SK-N-SH (cell line): ENCODE results near the gene SNX8. TPM values are rescaled to one million over a fixed set of nuclear protein-coding genes. Genes with fewer than 3 reads are reported as not detected.

Source experiments
- CTCF ChIA-PET: fragments of 300-600, 350-600 bp; formaldehyde crosslinking; extraction: SDS; loops from one replicate; lab custom pipeline; 2021; lab: Yijun Ruan, JAX
- POLR2A ChIA-PET: fragments of 350-600 bp; sonication (Branson Sonifier 250); formaldehyde crosslinking; extraction: SDS; loops from one replicate; lab custom pipeline; 2020; ENCODE audit warnings: antibody characterized with exemption, inconsistent platforms; lab: Yijun Ruan, JAX
- DNase-seq: peaks from one replicate; pipeline ENCODE4 v3.0.0; 2012
- H2AFZ ChIP-seq: fragments of 200-600 bp; sonication (generic); 2 replicates; pipeline ENCODE4 v1.8.1; 2016; ENCODE audit warnings: antibody characterized with exemption, mild to moderate bottlenecking, low read depth
- H3F3A ChIP-seq: fragments of 200-600 bp; sonication (generic); replicated peaks from 2 replicates; pipeline ENCODE3; 2016; ENCODE audit warnings: antibody characterized with exemption, mild to moderate bottlenecking; ENCODE audit not compliant: insufficient read depth
- H3K27ac ChIP-seq, 2 experiments: fragments of 200-500 bp in 1 of 2; fragments of 200-600 bp in 1 of 2; sonication (Bioruptor generic) in 1 of 2; sonication (generic), shearing (Covaris generic) in 1 of 2; 2 replicates each; pipeline versions ENCODE4 v1.5.1 to v1.6.1; 2014 to 2016; ENCODE audit warnings: low read depth in 2 of 2, inconsistent platforms in 1 of 2, low read length in 1 of 2, mild to moderate bottlenecking in 1 of 2, mixed read lengths in 1 of 2
- H3K27me3 ChIP-seq: fragments of 200-600 bp; sonication (generic), shearing (Covaris generic); 2 replicates; pipeline ENCODE4 v1.6.1; 2016; ENCODE audit warnings: mixed run types; ENCODE audit not compliant: insufficient read depth
- H3K36me3 ChIP-seq, 2 experiments: fragments of 200-500 bp in 1 of 2; fragments of 200-600 bp in 1 of 2; sonication (Bioruptor generic) in 1 of 2; sonication (generic) in 1 of 2; replicated peaks in 1 of 2; 2 replicates each; pipeline versions ENCODE3 to v1.5.1; 2014 to 2016; ENCODE audit warnings: low read length in 1 of 2, mild to moderate bottlenecking in 1 of 2; ENCODE audit not compliant: insufficient read depth in 2 of 2, control insufficient read depth in 1 of 2
- H3K4me1 ChIP-seq, 2 experiments: fragments of 200-500 bp in 1 of 2; fragments of 200-600 bp in 1 of 2; sonication (Bioruptor generic) in 1 of 2; sonication (generic), shearing (Covaris generic) in 1 of 2; 2 replicates each; pipeline versions ENCODE4 v1.5.1 to v1.6.1; 2014 to 2016; ENCODE audit warnings: low read depth in 1 of 2, low read length in 1 of 2, mixed run types in 1 of 2; ENCODE audit not compliant: insufficient read depth in 2 of 2, control insufficient read depth in 1 of 2
- H3K4me2 ChIP-seq: fragments of 200-600 bp; sonication (generic), shearing (Covaris generic); 2 replicates; pipeline ENCODE4 v1.6.1; 2017; ENCODE audit warnings: mixed run types
- H3K4me3 ChIP-seq, 2 experiments: fragments of 200-500 bp in 1 of 2; fragments of 200-600 bp in 1 of 2; sonication (Bioruptor generic) in 1 of 2; sonication (generic), shearing (Covaris generic) in 1 of 2; 2 replicates each; pipeline versions ENCODE4 v1.5.1 to v1.8.1; 2014 to 2016; ENCODE audit warnings: low read depth in 2 of 2, inconsistent platforms in 1 of 2, low read length in 1 of 2, mild to moderate bottlenecking in 1 of 2, mixed read lengths in 1 of 2, moderate library complexity in 1 of 2
- H3K79me2 ChIP-seq: fragments of 200-600 bp; sonication (generic); 2 replicates; pipeline ENCODE4 v1.8.1; 2017; ENCODE audit warnings: mild to moderate bottlenecking; ENCODE audit not compliant: insufficient read depth
- H3K9ac ChIP-seq: fragments of 200-600 bp; sonication (generic); 2 replicates; pipeline ENCODE4 v1.6.1; 2017; ENCODE audit warnings: mixed run types
- H3K9me2 ChIP-seq: fragments of 200-600 bp; sonication (generic); 2 replicates; pipeline ENCODE4 v1.6.1; 2017; ENCODE audit warnings: mixed run types
- H3K9me3 ChIP-seq: fragments of 200-600 bp; sonication (generic); 2 replicates; pipeline ENCODE4 v1.6.1; 2017; ENCODE audit warnings: mixed run types, mild to moderate bottlenecking, moderate library complexity
- H4K20me1 ChIP-seq: fragments of 200-600 bp; sonication (generic); 2 replicates; pipeline ENCODE4 v1.6.1; 2017; ENCODE audit warnings: mild to moderate bottlenecking, mixed run types; ENCODE audit not compliant: insufficient read depth
- EP300 ChIP-seq, 2 experiments: IDR thresholded peaks; 2 replicates each; pipeline versions ENCODE4 v1.4.0 to v1.6.1; 2012; ENCODE audit warnings: borderline replicate concordance in 1 of 2, low read depth in 1 of 2, low read length in 1 of 2
- EZH2phosphoT487 ChIP-seq: fragments of 200-600 bp; sonication (generic); IDR thresholded peaks from 2 replicates; pipeline ENCODE4 v1.6.1; 2017; ENCODE audit warnings: low read depth, mixed run types, mild to moderate bottlenecking, antibody characterized with exemption, moderate library complexity, borderline replicate concordance
- FOSL2 ChIP-seq: IDR thresholded peaks from 2 replicates; pipeline ENCODE4 v1.4.0; 2012; ENCODE audit warnings: low read depth, mild to moderate bottlenecking, moderate library complexity, borderline replicate concordance
- NFIC ChIP-seq: IDR thresholded peaks from 2 replicates; pipeline ENCODE4 v1.4.0; 2012; ENCODE audit warnings: borderline replicate concordance
- RFX5 ChIP-seq: IDR thresholded peaks from 2 replicates; pipeline ENCODE4 v1.6.1; 2012; ENCODE audit warnings: mild to moderate bottlenecking, improper control_type of control experiment, low read length
- RXRA ChIP-seq: IDR thresholded peaks from 2 replicates; pipeline ENCODE4 v1.4.0; 2012; ENCODE audit warnings: low read depth, mild to moderate bottlenecking, borderline replicate concordance
- SIN3A ChIP-seq: IDR thresholded peaks from 2 replicates; pipeline ENCODE4 v1.6.1; 2012; ENCODE audit warnings: low read depth, mild to moderate bottlenecking, low read length, moderate library complexity, borderline replicate concordance
- SMC3 ChIP-seq: IDR thresholded peaks from 2 replicates; pipeline ENCODE4 v1.6.1; 2012; ENCODE audit warnings: low read depth, low read length, improper control_type of control experiment
- TAF1 ChIP-seq: IDR thresholded peaks from 2 replicates; pipeline ENCODE4 v1.6.1; 2012; ENCODE audit warnings: low read depth, mild to moderate bottlenecking, low read length, moderate library complexity, borderline replicate concordance
- TCF12 ChIP-seq: IDR thresholded peaks from 2 replicates; pipeline ENCODE4 v1.4.0; 2012
- TEAD4 ChIP-seq: IDR thresholded peaks from 2 replicates; pipeline ENCODE4 v1.4.0; 2012; ENCODE audit warnings: mild to moderate bottlenecking, borderline replicate concordance; ENCODE audit not compliant: insufficient read depth
- WGBS: methylation state at CpG from one replicate; pipeline ENCODE4 v1.1.6; 2017; ENCODE audit warnings: low lambda C conversion rate; 5-methylcytosine and 5-hydroxymethylcytosine counted together
- polyA plus RNA-seq, 3 experiments: library from polyadenylated mRNA; depleted of rRNA; stranded (reverse); fragments of >200 nt; gene quantifications; 2 replicates each; pipeline ENCODE4 v1.2.3, GENCODE V29; 2012
- TF ChIP-seq, protein P1 (sequence below): fragments of 200-600 bp; sonication (generic); IDR thresholded peaks from 2 replicates; pipeline ENCODE4 v1.6.1; 2017; ENCODE audit warnings: antibody characterized with exemption, mild to moderate bottlenecking, moderate library complexity
- TF ChIP-seq, protein P2 (sequence below): IDR thresholded peaks from 2 replicates; pipeline ENCODE4; 2012

Gene SNX8
- polyA plus RNA-seq, 1 of the 3 experiments (the other 2 are of a cell fraction) = 20.6 TPM

DNA sequence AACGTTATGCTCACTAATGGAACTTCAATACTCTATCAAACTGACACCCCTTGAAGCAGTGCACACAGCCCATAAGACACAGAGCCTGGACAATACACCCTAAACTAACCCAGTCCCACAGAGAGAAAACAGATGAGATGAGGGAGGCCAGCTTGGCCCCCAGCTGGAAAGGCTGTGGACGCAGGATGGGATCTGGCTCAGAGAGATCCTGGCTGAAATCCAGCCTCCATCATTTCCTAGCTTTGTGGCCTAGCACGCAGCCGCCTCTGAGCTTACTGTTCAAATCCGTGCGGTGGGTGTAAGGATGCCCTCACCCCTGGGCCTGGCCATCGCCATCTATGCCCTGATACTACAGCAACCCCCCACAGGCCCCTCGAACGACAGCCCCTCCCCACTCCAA, 32.7 kb downstream of the SNX8 start:
- Histone ChIP-seq H3K36me3 (no peaks in the 10 kb centered on the region), H3K4me3 (no peak overlapping the region), H3K9me2 (no peaks in the 10 kb centered on the region), H3K27me3 (no peaks in the 10 kb centered on the region), H4K20me1 (0 out of 2 replicates have a peak, but pooled peaks cover 5% of the 10 kb centered on the region), H3F3A (no peaks in the 10 kb centered on the region), H3K27ac (peak overlapping the region in 1 of 2 experiments; percentile 66; a peak in 2 of 4 replicates), H3K9me3 (no peaks in the 10 kb centered on the region), H3K9ac (no peak overlapping the region), H3K4me2 (no peak overlapping the region), H3K4me1 (peaks cover 0 to 13% of the 10 kb centered on the region in 2 experiments; a peak in 1 of 4 replicates), H2AFZ (no peak overlapping the region), H3K79me2 (peaks cover 11% of the 10 kb centered on the region; the same call in 1 of the 2 replicates)
- WGBS = 70% methylated on average over 9 of the region's 9 CpGs
- DNase-seq = peak; percentile 88
- TF ChIP-seq TCF12 = no peak
- ChIA-PET POLR2A (interaction anchor here (1.0 kb wide), 1 partner anchor 48 kb away, joined by 5 read pairs; no protein-coding TSS in a partner anchor), CTCF (interaction anchor here (1.1 to 1.9 kb wide), 3 partner anchors 34 to 66 kb away, joined by 4 to 7 read pairs (median 4); no protein-coding TSS in a partner anchor)

DNA sequence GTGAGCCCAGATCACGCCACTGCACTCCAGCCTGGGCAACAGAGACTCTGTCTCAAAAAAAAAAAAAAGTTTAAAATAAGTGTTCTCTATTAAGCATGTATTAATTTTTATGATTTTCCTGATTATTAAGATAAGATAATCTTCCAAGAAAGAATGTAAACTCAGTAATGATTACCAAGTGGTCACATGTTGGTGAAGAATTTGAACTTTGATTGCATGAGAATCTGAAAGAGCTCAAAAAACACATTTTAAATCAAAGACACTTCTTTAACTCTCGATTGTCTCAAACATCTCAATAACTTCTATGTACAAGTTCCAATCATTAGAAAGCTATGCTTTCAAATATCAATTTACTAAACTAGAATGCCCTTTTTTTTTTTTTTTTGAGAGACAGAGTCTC, 33.8 kb downstream of the SNX8 start:
- no peak for TF ChIP-seq EP300 (IDR thresholded peaks at IDR 0.05; ENCODE audit: borderline replicate concordance in 1 of 2, low read depth in 1 of 2, low read length in 1 of 2)
- TF ChIP-seq TAF1 = no peak
- TF ChIP-seq FOSL2 = no peak
- TF ChIP-seq EZH2phosphoT487 = no peak
- TF ChIP-seq RFX5 = no peak
- TF ChIP-seq NFIC = no peak
- no peak for TF ChIP-seq RXRA
- TF ChIP-seq SIN3A = no peak
- no peak for TF ChIP-seq SMC3
- TF ChIP-seq, protein P1, sequence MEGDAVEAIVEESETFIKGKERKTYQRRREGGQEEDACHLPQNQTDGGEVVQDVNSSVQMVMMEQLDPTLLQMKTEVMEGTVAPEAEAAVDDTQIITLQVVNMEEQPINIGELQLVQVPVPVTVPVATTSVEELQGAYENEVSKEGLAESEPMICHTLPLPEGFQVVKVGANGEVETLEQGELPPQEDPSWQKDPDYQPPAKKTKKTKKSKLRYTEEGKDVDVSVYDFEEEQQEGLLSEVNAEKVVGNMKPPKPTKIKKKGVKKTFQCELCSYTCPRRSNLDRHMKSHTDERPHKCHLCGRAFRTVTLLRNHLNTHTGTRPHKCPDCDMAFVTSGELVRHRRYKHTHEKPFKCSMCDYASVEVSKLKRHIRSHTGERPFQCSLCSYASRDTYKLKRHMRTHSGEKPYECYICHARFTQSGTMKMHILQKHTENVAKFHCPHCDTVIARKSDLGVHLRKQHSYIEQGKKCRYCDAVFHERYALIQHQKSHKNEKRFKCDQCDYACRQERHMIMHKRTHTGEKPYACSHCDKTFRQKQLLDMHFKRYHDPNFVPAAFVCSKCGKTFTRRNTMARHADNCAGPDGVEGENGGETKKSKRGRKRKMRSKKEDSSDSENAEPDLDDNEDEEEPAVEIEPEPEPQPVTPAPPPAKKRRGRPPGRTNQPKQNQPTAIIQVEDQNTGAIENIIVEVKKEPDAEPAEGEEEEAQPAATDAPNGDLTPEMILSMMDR = no peak
- TF ChIP-seq, protein P2, sequence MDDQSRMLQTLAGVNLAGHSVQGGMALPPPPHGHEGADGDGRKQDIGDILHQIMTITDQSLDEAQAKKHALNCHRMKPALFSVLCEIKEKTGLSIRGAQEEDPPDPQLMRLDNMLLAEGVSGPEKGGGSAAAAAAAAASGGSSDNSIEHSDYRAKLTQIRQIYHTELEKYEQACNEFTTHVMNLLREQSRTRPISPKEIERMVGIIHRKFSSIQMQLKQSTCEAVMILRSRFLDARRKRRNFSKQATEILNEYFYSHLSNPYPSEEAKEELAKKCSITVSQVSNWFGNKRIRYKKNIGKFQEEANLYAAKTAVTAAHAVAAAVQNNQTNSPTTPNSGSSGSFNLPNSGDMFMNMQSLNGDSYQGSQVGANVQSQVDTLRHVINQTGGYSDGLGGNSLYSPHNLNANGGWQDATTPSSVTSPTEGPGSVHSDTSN = no peak
- no peak for TF ChIP-seq TEAD4
- Histone ChIP-seq H3K27me3 (no peaks in the 10 kb centered on the region), H3K4me1 (peaks cover 0 to 13% of the 10 kb centered on the region in 2 experiments; a peak in 1 of 4 replicates), H3K4me2 (no peak overlapping the region), H4K20me1 (0 out of 2 replicates have a peak, but pooled peaks cover 5% of the 10 kb centered on the region), H3F3A (no peaks in the 10 kb centered on the region), H3K79me2 (peaks cover 11% of the 10 kb centered on the region; the same call in 1 of the 2 replicates), H3K9ac (no peak overlapping the region), H3K9me3 (no peaks in the 10 kb centered on the region), H3K4me3 (no peak overlapping the region), H3K9me2 (no peaks in the 10 kb centered on the region), H3K27ac (no peak overlapping the region), H3K36me3 (no peaks in the 10 kb centered on the region), H2AFZ (no peak overlapping the region)
- CTCF ChIA-PET = interaction anchor here (0.6 to 2.0 kb wide), 5 partner anchors 32 to 188 kb away, joined by 3 to 7 read pairs (median 3); no protein-coding TSS in a partner anchor
- 96% methylated on average over 2 of the region's 2 CpGs for WGBS
- DNase-seq = no peak
- POLR2A ChIA-PET = no interaction called here
